H1 (cell line): ENCODE measurements around the gene WNT9A. TPM values are rescaled to one million over a fixed set of nuclear protein-coding genes. Genes with fewer than 3 reads are reported as not detected.

Experiments used
- CTCF ChIA-PET: fragments of 300-600 bp; sonication (Branson Sonifier 250); formaldehyde crosslinking; loops from one replicate; lab custom pipeline; 2021; ENCODE audit not compliant: partially characterized antibody; lab: Charles Lee
- POLR2A ChIA-PET: fragments of 300-600 bp; sonication (Branson Sonifier 250); formaldehyde crosslinking; loops from one replicate; lab custom pipeline; 2021; ENCODE audit warnings: inconsistent platforms; ENCODE audit not compliant: partially characterized antibody; lab: Charles Lee
- DNase-seq, 2 experiments: peaks; one replicate each; pipeline versions ENCODE4 v3.0.0 to v3.0.0-alpha.2; 2010 to 2022; ENCODE audit warnings: low spot score in 2 of 2, low read depth in 1 of 2, mixed read lengths in 1 of 2
- FAIRE-seq: peaks from 2 replicates; lab custom pipeline; 2011; peaks lifted over from hg19 to GRCh38; lab: Jason Lieb, UNC
- H2AFZ ChIP-seq: 2 replicates; pipeline ENCODE4 v1.8.1; 2012; ENCODE audit warnings: low read length, inconsistent platforms
- H2AK5ac ChIP-seq: 2 replicates; pipeline ENCODE4 v1.6.1; 2013; ENCODE audit warnings: low read depth, low read length
- H2BK120ac ChIP-seq: replicated peaks from 2 replicates; pipeline ENCODE3; 2013; ENCODE audit warnings: low read depth, low read length, inconsistent platforms
- H2BK12ac ChIP-seq: 2 replicates; pipeline ENCODE4 v1.6.1; 2013; ENCODE audit warnings: low read depth, low read length
- H2BK15ac ChIP-seq: 2 replicates; pipeline ENCODE4 v1.6.1; 2013; ENCODE audit warnings: low read length
- H2BK20ac ChIP-seq: 2 replicates; pipeline ENCODE4 v1.6.1; 2013; ENCODE audit warnings: low read length
- H2BK5ac ChIP-seq: 2 replicates; pipeline ENCODE4 v1.6.1; 2013; ENCODE audit warnings: low read depth, low read length
- H3K14ac ChIP-seq: 2 replicates; pipeline ENCODE4 v1.6.1; 2013; ENCODE audit warnings: inconsistent platforms; ENCODE audit not compliant: insufficient read length
- H3K18ac ChIP-seq: 2 replicates; pipeline ENCODE4 v1.6.1; 2013; ENCODE audit warnings: low read length; ENCODE audit errors: extremely low read depth
- H3K23ac ChIP-seq: 2 replicates; pipeline ENCODE4 v1.6.1; 2013; ENCODE audit warnings: inconsistent platforms; ENCODE audit not compliant: insufficient read length
- H3K23me2 ChIP-seq: 2 replicates; pipeline ENCODE4 v1.6.1; 2013; ENCODE audit warnings: low read depth, low read length
- H3K27ac ChIP-seq: 2 replicates; pipeline ENCODE4 v1.6.1; 2011; ENCODE audit warnings: low read depth, low read length, inconsistent platforms
- H3K27me3 ChIP-seq, 4 experiments: replicated peaks in 1 of 4; 1 replicate in 1 of 4; 2 replicates in 3 of 4; pipeline versions ENCODE4 v1.6.1 to v1.8.1; 2011 to 2013; ENCODE audit warnings: low read length in 3 of 4, mild to moderate bottlenecking in 3 of 4, inconsistent platforms in 2 of 4, mixed read lengths in 2 of 4, moderate library complexity in 1 of 4; ENCODE audit not compliant: control insufficient read depth in 3 of 4, insufficient read depth in 3 of 4; ENCODE audit errors: extremely low read depth in 1 of 4
- H3K36me3 ChIP-seq, 4 experiments: 2 replicates each; pipeline versions ENCODE4 v1.6.1 to v1.8.1; 2011 to 2013; ENCODE audit warnings: mild to moderate bottlenecking in 4 of 4, low read length in 3 of 4, moderate library complexity in 2 of 4, control low read depth in 1 of 4, inconsistent platforms in 1 of 4; ENCODE audit not compliant: insufficient read depth in 4 of 4, control insufficient read depth in 2 of 4
- H3K4ac ChIP-seq: replicated peaks from 2 replicates; pipeline ENCODE3; 2013; ENCODE audit warnings: low read length, low read depth, mixed read lengths, inconsistent platforms; ENCODE audit not compliant: insufficient read length
- H3K4me1 ChIP-seq, 4 experiments: replicated peaks in 1 of 4; 1 replicate in 1 of 4; 2 replicates in 3 of 4; pipeline versions ENCODE4 v1.6.1 to v1.8.1; 2011 to 2013; ENCODE audit warnings: low read length in 3 of 4, inconsistent platforms in 2 of 4, mixed read lengths in 1 of 4; ENCODE audit not compliant: insufficient read depth in 4 of 4, control insufficient read depth in 3 of 4
- H3K4me2 ChIP-seq, 2 experiments: 2 replicates each; pipeline versions ENCODE4 v1.6.1 to v1.8.1; 2011 to 2013; ENCODE audit warnings: low read depth in 2 of 2, low read length in 2 of 2, control low read depth in 1 of 2, inconsistent platforms in 1 of 2, mild to moderate bottlenecking in 1 of 2; ENCODE audit not compliant: insufficient read depth in 1 of 2
- H3K4me3 ChIP-seq, 4 experiments: fragments of 200-600, 300-600 bp in 1 of 4; sonication (generic), shearing (Covaris generic), sonication (Bioruptor Twin) in 1 of 4; 2 replicates each; pipeline versions ENCODE4 v1.5.1 to v1.8.1; 2011 to 2016; ENCODE audit warnings: low read length in 4 of 4, low read depth in 3 of 4, control low read depth in 2 of 4, inconsistent platforms in 2 of 4, mild to moderate bottlenecking in 2 of 4, mixed read lengths in 1 of 4, moderate library complexity in 1 of 4; ENCODE audit not compliant: insufficient read depth in 2 of 4; ENCODE audit errors: extremely low read depth in 1 of 4
- H3K56ac ChIP-seq: replicated peaks from 2 replicates; pipeline ENCODE3; 2013; ENCODE audit warnings: low read depth, mild to moderate bottlenecking, mixed read lengths, low read length, inconsistent platforms; ENCODE audit not compliant: insufficient read length
- H3K79me1 ChIP-seq: 2 replicates; pipeline ENCODE4 v1.6.1; 2013; ENCODE audit warnings: low read depth, low read length, control low read depth
- H3K79me2 ChIP-seq, 2 experiments: 2 replicates each; pipeline versions ENCODE4 v1.6.1 to v1.8.1; 2012 to 2013; ENCODE audit warnings: low read length in 2 of 2, mild to moderate bottlenecking in 2 of 2, inconsistent platforms in 1 of 2; ENCODE audit not compliant: insufficient read depth in 2 of 2, control insufficient read depth in 1 of 2
- H3K9ac ChIP-seq, 4 experiments: replicated peaks in 1 of 4; 1 replicate in 1 of 4; 2 replicates in 3 of 4; pipeline versions ENCODE4 v1.6.1 to v1.8.1; 2011 to 2013; ENCODE audit warnings: low read depth in 3 of 4, low read length in 3 of 4, control low read depth in 2 of 4, mild to moderate bottlenecking in 2 of 4, moderate library complexity in 2 of 4, inconsistent platforms in 1 of 4; ENCODE audit errors: extremely low read depth in 1 of 4
- H3K9me3 ChIP-seq, 2 experiments: 2 replicates each; pipeline versions ENCODE4 v1.6.1 to v1.8.1; 2012 to 2013; ENCODE audit warnings: mild to moderate bottlenecking in 2 of 2, moderate library complexity in 2 of 2, control low read depth in 1 of 2, inconsistent platforms in 1 of 2, low read depth in 1 of 2, low read length in 1 of 2, mixed read lengths in 1 of 2; ENCODE audit not compliant: insufficient read depth in 2 of 2
- H4K20me1 ChIP-seq, 2 experiments: replicated peaks in 1 of 2; 2 replicates each; pipeline versions ENCODE3 to v1.8.1; 2011 to 2013; ENCODE audit warnings: inconsistent platforms in 2 of 2, low read length in 2 of 2, mild to moderate bottlenecking in 1 of 2; ENCODE audit not compliant: insufficient read depth in 2 of 2, control insufficient read depth in 1 of 2
- H4K5ac ChIP-seq: 2 replicates; pipeline ENCODE4 v1.6.1; 2013; ENCODE audit warnings: low read length, low read depth, mixed read lengths, inconsistent platforms; ENCODE audit not compliant: insufficient read length
- H4K8ac ChIP-seq: 2 replicates; pipeline ENCODE4 v1.8.0; 2013; ENCODE audit warnings: mild to moderate bottlenecking, moderate library complexity, low read length, inconsistent platforms; ENCODE audit not compliant: insufficient read depth; ENCODE audit errors: extremely low read depth
- H4K91ac ChIP-seq: replicated peaks from 2 replicates; pipeline ENCODE3; 2013; ENCODE audit warnings: low read length, mixed read lengths, inconsistent platforms; ENCODE audit not compliant: insufficient read length
- BACH1 ChIP-seq: IDR thresholded peaks from 2 replicates; pipeline ENCODE4 v1.6.1; 2012; ENCODE audit warnings: low read length, improper control_type of control experiment
- BRCA1 ChIP-seq: IDR thresholded peaks from 2 replicates; pipeline ENCODE4 v1.6.1; 2012; ENCODE audit warnings: low read depth, low read length, improper control_type of control experiment
- MAX ChIP-seq: IDR thresholded peaks from 2 replicates; pipeline ENCODE4 v1.6.1; 2012; ENCODE audit warnings: inconsistent platforms
- WGBS, 2 experiments: shearing (Covaris generic) in 1 of 2; methylation state at CpG; one replicate each; pipeline versions ENCODE4 v1.1.6 to v1.1.7; 2013 to 2015; ENCODE audit warnings: low lambda C conversion rate in 2 of 2, mixed read lengths in 2 of 2, inconsistent platforms in 1 of 2, low coverage in 1 of 2, missing lambda C conversion rate in 1 of 2; ENCODE audit not compliant: insufficient replicate concordance in 2 of 2, insufficient coverage in 1 of 2, insufficient read length in 1 of 2; ENCODE audit errors: extremely low coverage in 1 of 2, missing lambda C conversion rate in 1 of 2; 5-methylcytosine and 5-hydroxymethylcytosine counted together
- polyA plus RNA-seq, 7 experiments: library from polyadenylated mRNA; depleted of rRNA in 3 of 7; stranded (reverse) in 5 of 7; unstranded in 2 of 7; fragments of >200 nt in 5 of 7; fragments of 200-250 nt in 2 of 7; gene quantifications; 1 replicate in 5 of 7; 2 replicates in 1 of 7; 4 replicates in 1 of 7; pipeline versions ENCODE4 v1.2.1 to v1.2.3, GENCODE V29; 2011 to 2013; ENCODE audit warnings: missing spikeins in 2 of 7, mixed read lengths in 2 of 7
- total RNA-seq: library from RNA; stranded (reverse); fragmentation: NEBNext Ultra II Directional; extraction: Animal tissue kit (Norgen Biotek cat#: 25700); gene quantifications from 2 replicates; pipeline ENCODE4 v1.2.1, GENCODE V29; 2021

WNT9A gene
- total and polyA plus RNA-seq, 2 of the 8 experiments (the other 6 are each of a cell fraction or from before 2014, with no cell fraction given): 1.1 to 1.5 TPM

DNA sequence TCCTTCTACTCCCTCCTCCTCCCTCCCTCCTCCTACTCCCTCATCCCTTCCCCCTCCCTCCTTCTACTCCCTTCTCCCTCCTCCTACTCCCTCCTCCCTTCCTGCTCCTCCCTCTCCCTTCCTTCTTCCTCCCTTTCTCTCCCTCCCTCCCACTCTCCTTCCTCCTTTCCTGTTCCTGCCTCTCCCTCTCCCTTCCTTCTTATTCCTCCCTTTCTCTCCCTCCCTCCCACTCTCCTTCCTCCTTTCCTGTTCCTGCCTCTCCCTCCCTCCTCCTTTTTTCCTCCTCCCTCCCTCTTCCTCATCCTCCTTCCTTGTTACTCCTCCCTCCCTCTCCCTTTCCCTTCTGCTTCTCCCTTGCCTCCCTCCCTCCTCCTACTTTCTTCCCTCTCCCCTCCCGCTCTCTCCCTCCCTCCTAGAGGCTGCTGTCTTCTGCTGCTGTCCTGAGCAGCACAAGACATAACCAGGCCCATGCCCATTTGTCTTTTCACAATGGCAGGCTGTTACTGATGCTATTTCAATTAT is 41.1 kb downstream of the WNT9A start:
- no peak overlapping the region for H2BK120ac ChIP-seq
- no peak for FAIRE-seq
- H3K23me2 ChIP-seq: peaks cover 3% of the 10 kb centered on the region; the same call in 1 of the 2 replicates
- peaks cover 0 to 11% (median 1%) of the 10 kb centered on the region in 4 experiments; a peak in 4 of 7 replicates for H3K4me1 ChIP-seq
- no peak overlapping the region for H3K9ac ChIP-seq
- peak overlapping the region; percentile 46 for H4K91ac ChIP-seq
- no peak overlapping the region for H4K5ac ChIP-seq
- H3K79me2 ChIP-seq: no peaks in the 10 kb centered on the region
- ChIA-PET CTCF (interaction anchor here (2.3 to 2.8 kb wide), 2 partner anchors 9 to 16 kb away, joined by 6 to 16 read pairs; no protein-coding TSS in a partner anchor), POLR2A (interaction anchor here (1.0 kb wide), 1 partner anchor 39 kb away, joined by 3 read pairs; no protein-coding TSS in a partner anchor)
- no peak for TF ChIP-seq BACH1
- TF ChIP-seq MAX: no peak
- no peak for TF ChIP-seq BRCA1
- no peak overlapping the region for H2BK15ac ChIP-seq
- no peak overlapping the region for H3K14ac ChIP-seq
- no peak overlapping the region for H3K4ac ChIP-seq
- H3K4me3 ChIP-seq: no peak overlapping the region
- no peak overlapping the region for H3K27ac ChIP-seq
- H2AK5ac ChIP-seq: peak overlapping the region; percentile 75; the same call in 1 of the 2 replicates
- no peak overlapping the region for H2BK20ac ChIP-seq
- no peak overlapping the region for H2AFZ ChIP-seq
- no peak overlapping the region for H3K23ac ChIP-seq
- DNase-seq: no peak
- WGBS, 2 experiments: 57% methylated on average over 1 of the region's 1 CpG; no CpG with 5 or more reads in 1 of the 2 experiments
- H3K79me1 ChIP-seq: no peaks in the 10 kb centered on the region; the same call in 1 of the 2 replicates
- peak overlapping the region; percentile 66 for H2BK5ac ChIP-seq
- no peaks in the 10 kb centered on the region for H3K9me3 ChIP-seq
- no peak overlapping the region for H3K56ac ChIP-seq
- peak overlapping the region; percentile 87; the same call in 1 of the 2 replicates for H2BK12ac ChIP-seq
- H3K36me3 ChIP-seq: no peaks in the 10 kb centered on the region
- H4K20me1 ChIP-seq: no peaks in the 10 kb centered on the region
- H3K27me3 ChIP-seq: no peaks in the 10 kb centered on the region; a peak in 2 of 7 replicates
- H4K8ac ChIP-seq: no peak overlapping the region
- H3K18ac ChIP-seq: peak overlapping the region; percentile 60; the same call in 1 of the 2 replicates
- peak overlapping the region; percentile 8 to 41; a peak in 3 of 4 replicates for H3K4me2 ChIP-seq
